Loucy (cell line): Measurements from ENCODE around the gene SMTN.

Experiments
- H2AFZ ChIP-seq: fragments of 200-600 bp; sonication (generic); 2 replicates; pipeline ENCODE4 v1.6.0; 2016; ENCODE audit warnings: antibody characterized with exemption, mild to moderate bottlenecking, low read length, moderate library complexity
- H3F3A ChIP-seq: fragments of 200-600 bp; 2 replicates; pipeline ENCODE4 v1.6.0; 2016; ENCODE audit warnings: antibody characterized with exemption, low read depth, mild to moderate bottlenecking
- H3K27me3 ChIP-seq: fragments of 200-600 bp; sonication (generic); 2 replicates; pipeline ENCODE4 v1.6.1; 2014; ENCODE audit warnings: low read length, mild to moderate bottlenecking; ENCODE audit not compliant: insufficient read depth, poor library complexity, severe bottlenecking
- H3K36me3 ChIP-seq: fragments of 200-600 bp; sonication (generic); 2 replicates; pipeline ENCODE4 v1.6.1; 2016; ENCODE audit warnings: low read length; ENCODE audit not compliant: insufficient read depth
- H3K4me1 ChIP-seq: fragments of 200-600 bp; sonication (generic); 2 replicates; pipeline ENCODE4 v1.5.1; 2014; ENCODE audit warnings: low read length, mild to moderate bottlenecking; ENCODE audit not compliant: insufficient read depth, poor library complexity, severe bottlenecking
- H3K4me2 ChIP-seq: fragments of 200-600 bp; sonication (generic); 2 replicates; pipeline ENCODE4 v1.6.0; 2014; ENCODE audit warnings: antibody characterized with exemption, low read length, low read depth, mild to moderate bottlenecking; ENCODE audit not compliant: poor library complexity, severe bottlenecking
- H3K4me3 ChIP-seq: fragments of 200-600 bp; sonication (generic); 2 replicates; pipeline ENCODE4 v1.5.1; 2014; ENCODE audit warnings: low read length, mild to moderate bottlenecking, mixed read lengths; ENCODE audit not compliant: poor library complexity, severe bottlenecking
- H3K79me2 ChIP-seq: fragments of 200-600 bp; sonication (generic); 2 replicates; pipeline ENCODE4 v1.6.1; 2014; ENCODE audit warnings: low read length; ENCODE audit not compliant: insufficient read depth
- H3K9ac ChIP-seq: fragments of 200-600 bp; sonication (generic); 2 replicates; pipeline ENCODE4 v1.6.0; 2014; ENCODE audit warnings: mild to moderate bottlenecking, low read depth, low read length, moderate library complexity; ENCODE audit not compliant: poor library complexity, severe bottlenecking
- H3K9me2 ChIP-seq: fragments of 200-600 bp; sonication (generic); replicated peaks from 2 replicates; pipeline ENCODE4 v1.6.1; 2016; ENCODE audit warnings: low read depth, low read length, mixed read lengths
- H3K9me3 ChIP-seq: fragments of 200-600 bp; sonication (generic); 2 replicates; pipeline ENCODE4 v1.6.1; 2014; ENCODE audit warnings: mild to moderate bottlenecking, antibody characterized with exemption, low read length, low read depth; ENCODE audit not compliant: insufficient read depth
- H4K20me1 ChIP-seq: fragments of 200-600 bp; sonication (generic); 2 replicates; pipeline ENCODE4 v1.6.0; 2014; ENCODE audit warnings: antibody characterized with exemption, low read length, mild to moderate bottlenecking; ENCODE audit not compliant: insufficient read depth, poor library complexity, severe bottlenecking
- EZH2phosphoT487 ChIP-seq: fragments of 200-600 bp; IDR thresholded peaks from 2 replicates; pipeline ENCODE4 v1.6.1; 2018; ENCODE audit warnings: antibody characterized with exemption, mild to moderate bottlenecking, moderate library complexity, borderline replicate concordance
- TF ChIP-seq, protein P1 (sequence below): fragments of 200-600 bp; sonication (generic); conservative IDR thresholded peaks from 2 replicates; pipeline ENCODE4 v1.5.1; 2014; ENCODE audit warnings: mild to moderate bottlenecking, antibody characterized with exemption, low read length

SMTN gene

DNA sequence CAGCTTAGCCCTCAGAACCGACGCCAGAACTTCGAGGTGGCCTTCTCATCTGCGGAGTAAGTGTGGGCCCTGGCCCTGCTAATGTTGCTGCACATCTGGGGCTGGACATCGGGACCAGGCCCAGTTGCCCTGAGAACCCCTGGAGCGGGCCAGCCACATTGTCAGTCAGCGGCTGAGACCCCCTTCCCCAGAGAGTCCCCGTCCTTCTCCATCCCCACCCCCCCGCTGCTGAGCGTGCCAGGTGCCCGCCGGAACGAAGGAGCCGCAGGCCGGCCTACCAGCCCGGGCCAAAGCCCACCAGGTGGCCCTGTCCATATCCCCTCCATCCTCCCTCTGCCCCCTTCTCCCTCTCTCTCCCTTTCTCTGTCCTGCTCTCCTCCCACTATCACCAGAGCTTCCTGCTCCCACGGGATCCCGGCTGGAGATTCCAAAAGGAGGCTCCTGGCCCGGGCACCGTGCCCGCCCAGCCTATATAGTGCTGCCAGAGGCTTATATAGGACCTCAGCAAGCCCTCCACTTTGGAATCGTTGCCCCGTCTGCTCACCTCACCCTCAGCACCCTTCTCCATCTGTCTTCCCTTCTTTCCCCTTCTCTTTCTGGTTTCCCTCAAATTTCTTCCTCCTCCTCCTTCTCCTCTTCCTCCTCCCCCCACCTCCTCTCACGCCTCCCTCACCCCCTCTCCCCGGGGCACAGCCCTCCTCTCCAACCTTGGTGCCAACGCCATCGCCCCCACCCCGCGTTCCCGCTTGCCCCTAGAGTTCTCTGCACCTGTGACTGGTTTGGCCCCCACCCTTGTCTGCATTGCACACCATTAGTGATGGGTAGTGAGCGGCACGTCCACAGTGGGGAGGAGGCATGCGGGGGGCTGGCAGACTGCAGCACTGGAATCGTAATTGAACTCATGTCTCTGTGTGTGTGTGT is 19.0 kb downstream of the SMTN start:
- Histone ChIP-seq H3K9me3 (no peaks in the 10 kb centered on the region), H3K9ac (no peak overlapping the region), H3K4me3 (no peak overlapping the region), H3K36me3 (peaks cover 33% of the 10 kb centered on the region; the same call in 1 of the 2 replicates), H3F3A (no peaks in the 10 kb centered on the region), H2AFZ (no peak overlapping the region), H3K79me2 (no peaks in the 10 kb centered on the region), H3K9me2 (no peaks in the 10 kb centered on the region), H4K20me1 (no peaks in the 10 kb centered on the region), H3K4me1 (peaks cover 3% of the 10 kb centered on the region), H3K4me2 (no peak overlapping the region), H3K27me3 (no peaks in the 10 kb centered on the region)
- TF ChIP-seq, protein P1, sequence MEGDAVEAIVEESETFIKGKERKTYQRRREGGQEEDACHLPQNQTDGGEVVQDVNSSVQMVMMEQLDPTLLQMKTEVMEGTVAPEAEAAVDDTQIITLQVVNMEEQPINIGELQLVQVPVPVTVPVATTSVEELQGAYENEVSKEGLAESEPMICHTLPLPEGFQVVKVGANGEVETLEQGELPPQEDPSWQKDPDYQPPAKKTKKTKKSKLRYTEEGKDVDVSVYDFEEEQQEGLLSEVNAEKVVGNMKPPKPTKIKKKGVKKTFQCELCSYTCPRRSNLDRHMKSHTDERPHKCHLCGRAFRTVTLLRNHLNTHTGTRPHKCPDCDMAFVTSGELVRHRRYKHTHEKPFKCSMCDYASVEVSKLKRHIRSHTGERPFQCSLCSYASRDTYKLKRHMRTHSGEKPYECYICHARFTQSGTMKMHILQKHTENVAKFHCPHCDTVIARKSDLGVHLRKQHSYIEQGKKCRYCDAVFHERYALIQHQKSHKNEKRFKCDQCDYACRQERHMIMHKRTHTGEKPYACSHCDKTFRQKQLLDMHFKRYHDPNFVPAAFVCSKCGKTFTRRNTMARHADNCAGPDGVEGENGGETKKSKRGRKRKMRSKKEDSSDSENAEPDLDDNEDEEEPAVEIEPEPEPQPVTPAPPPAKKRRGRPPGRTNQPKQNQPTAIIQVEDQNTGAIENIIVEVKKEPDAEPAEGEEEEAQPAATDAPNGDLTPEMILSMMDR, result no peak
- no peak for TF ChIP-seq EZH2phosphoT487

GRCh38 chr22:31100762-31101525 is 19.8 kb downstream of the SMTN start:
- peaks cover 3% of the 10 kb centered on the region for H3K4me1 ChIP-seq
- no peaks in the 10 kb centered on the region for H3K27me3 ChIP-seq
- no peak overlapping the region for H3K4me2 ChIP-seq
- no peak overlapping the region for H2AFZ ChIP-seq
- TF ChIP-seq, protein P1, result no peak
- no peak for TF ChIP-seq EZH2phosphoT487
- H3K79me2 ChIP-seq, result no peaks in the 10 kb centered on the region
- no peak overlapping the region for H3K9ac ChIP-seq
- H3F3A ChIP-seq, result no peaks in the 10 kb centered on the region
- H3K9me3 ChIP-seq, result no peaks in the 10 kb centered on the region
- no peaks in the 10 kb centered on the region for H3K9me2 ChIP-seq
- H4K20me1 ChIP-seq, result no peaks in the 10 kb centered on the region
- no peak overlapping the region for H3K4me3 ChIP-seq
- peaks cover 26% of the 10 kb centered on the region; the same call in 1 of the 2 replicates for H3K36me3 ChIP-seq

DNA sequence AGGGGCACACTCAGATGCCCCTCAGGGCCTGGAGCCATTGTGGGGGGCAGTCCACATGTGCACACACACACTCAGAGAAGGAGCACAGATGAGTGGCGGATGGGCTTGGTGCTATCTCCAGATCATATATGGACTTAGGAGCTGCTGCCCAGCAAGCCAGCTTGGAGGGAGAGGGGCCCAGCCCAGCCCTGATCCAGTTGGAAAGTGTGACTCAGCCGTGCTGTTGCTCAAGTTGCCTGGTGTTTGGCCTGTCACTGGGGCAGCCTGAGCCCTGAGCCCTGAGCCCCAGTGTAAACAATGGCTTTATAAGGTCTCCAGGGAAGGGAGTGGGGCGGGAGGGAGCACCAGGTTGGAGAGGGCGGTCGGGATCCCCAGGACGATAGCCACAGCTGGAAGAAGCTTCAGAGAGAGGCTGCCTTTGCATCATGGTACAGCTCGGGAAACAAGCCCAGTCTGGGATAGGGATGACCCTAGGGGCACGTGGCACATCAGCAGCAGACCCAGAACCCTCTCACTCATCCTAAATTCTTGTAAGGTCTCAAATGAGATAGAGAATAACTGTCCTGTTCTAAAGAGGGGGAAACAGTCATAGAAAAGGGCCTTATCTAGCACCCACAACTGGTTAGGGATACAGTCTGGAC is 21.4 kb downstream of the SMTN start:
- Histone ChIP-seq H3K4me3 (no peak overlapping the region), H3K9me3 (no peaks in the 10 kb centered on the region), H3F3A (no peaks in the 10 kb centered on the region), H3K9me2 (no peaks in the 10 kb centered on the region), H2AFZ (no peak overlapping the region), H4K20me1 (no peaks in the 10 kb centered on the region), H3K36me3 (peaks cover 14% of the 10 kb centered on the region; the same call in 1 of the 2 replicates), H3K27me3 (no peaks in the 10 kb centered on the region), H3K79me2 (no peaks in the 10 kb centered on the region), H3K4me1 (peaks cover 3% of the 10 kb centered on the region), H3K9ac (no peak overlapping the region), H3K4me2 (no peak overlapping the region)
- TF ChIP-seq EZH2phosphoT487, result no peak
- TF ChIP-seq, protein P1, result no peak
